Kasumi-1 (cell line): ENCODE measurements around the gene BRIX1.
"Not testable (repeated sequence)": the region's sequence is repeated elsewhere in the genome, so short reads cannot be mapped to it uniquely, and the experiment has no call there.

ENCODE experiments used
- DNase-seq, 2 experiments: peaks; one replicate each; lab custom pipeline; 2025; lab: John Stamatoyannopoulos, UW

Gene BRIX1

GRCh38 chr5:34967540-34967939, 52.0 kb downstream of the BRIX1 start:
- no peak for DNase-seq

- no peak for DNase-seq
Measured at GRCh38 chr5:34968258-34968657, 52.7 kb downstream of the BRIX1 start.

GRCh38 chr5:34970552-34970951, 55.0 kb downstream of the BRIX1 start:
- no peak for DNase-seq

GRCh38 chr5:34971655-34972054, 56.1 kb downstream of the BRIX1 start:
- DNase-seq, result not testable (repeated sequence)
